GM19328 (cell line): Measurements from ENCODE around the gene SLC12A5.

Experiments used
- ATAC-seq: cut with Tn5 transposase; IDR thresholded peaks from one replicate; pipeline ENCODE4 v1.9.1; 2021; ENCODE audit warnings: mild to moderate bottlenecking, moderate library complexity; ENCODE audit not compliant: unreplicated experiment

Gene SLC12A5

GRCh38 chr20:46025376-46025783 is 3.6 kb upstream of the SLC12A5 start:
- no peak for ATAC-seq

GRCh38 chr20:46027245-46027853 is 1.7 kb upstream of the SLC12A5 start:
- no peak for ATAC-seq

- no peak for ATAC-seq
Measured at GRCh38 chr20:46028110-46028509, 905 bp upstream of the SLC12A5 start.

- ATAC-seq = no peak
Measured at GRCh38 chr20:46030284-46031013, 1.4 kb downstream of the SLC12A5 start.

GRCh38 chr20:46031014-46031569 is 2.1 kb downstream of the SLC12A5 start:
- ATAC-seq = no peak

GRCh38 chr20:46031701-46032254 is 2.8 kb downstream of the SLC12A5 start:
- no peak for ATAC-seq

GRCh38 chr20:46034039-46034438 is 5.0 kb downstream of the SLC12A5 start:
- no peak for ATAC-seq

- no peak for ATAC-seq
Measured at GRCh38 chr20:46035253-46035652, 6.2 kb downstream of the SLC12A5 start.

GRCh38 chr20:46035713-46036112 is 6.7 kb downstream of the SLC12A5 start:
- ATAC-seq = no peak

- no peak for ATAC-seq
Measured at GRCh38 chr20:46036370-46036769, 7.4 kb downstream of the SLC12A5 start.

- ATAC-seq = no peak
Measured at GRCh38 chr20:46037036-46037435, 8.0 kb downstream of the SLC12A5 start.

GRCh38 chr20:46040902-46041535 is 12.0 kb downstream of the SLC12A5 start:
- no peak for ATAC-seq

GRCh38 chr20:46043556-46043955 is 14.5 kb downstream of the SLC12A5 start:
- no peak for ATAC-seq

GRCh38 chr20:46044896-46045295 is 15.9 kb downstream of the SLC12A5 start:
- ATAC-seq = no peak

- ATAC-seq = no peak
Measured at GRCh38 chr20:46046588-46047310, 17.7 kb downstream of the SLC12A5 start.

- no peak for ATAC-seq
Measured at GRCh38 chr20:46047821-46048220, 18.8 kb downstream of the SLC12A5 start.

- ATAC-seq = no peak
Measured at GRCh38 chr20:46049190-46049589, 20.2 kb downstream of the SLC12A5 start.

GRCh38 chr20:46049815-46050214 is 20.8 kb downstream of the SLC12A5 start:
- no peak for ATAC-seq

GRCh38 chr20:46050444-46050843 is 21.4 kb downstream of the SLC12A5 start:
- ATAC-seq = no peak

GRCh38 chr20:46050885-46051284 is 21.9 kb downstream of the SLC12A5 start:
- no peak for ATAC-seq
